Lower leg skin (tissue), 3 donors: ENCODE measurements around the gene FBXO5.

Experiments
- POLR2A ChIP-seq, 2 donors: fragments of 450-650 bp; IDR thresholded peaks; one replicate each; pipeline ENCODE4 v1.6.1; 2016 to 2017; ENCODE audit warnings: antibody characterized with exemption in 2 of 2, mild to moderate bottlenecking in 1 of 2, moderate library complexity in 1 of 2
- TF ChIP-seq, protein P1 (sequence below), 3 donors: fragments of 450-650 bp; IDR thresholded peaks; one replicate each; pipeline ENCODE4 v1.5.1; 2016; ENCODE audit warnings: antibody characterized with exemption in 3 of 3, mild to moderate bottlenecking in 3 of 3, moderate library complexity in 2 of 3

- TF ChIP-seq POLR2A (IDR thresholded peaks at IDR 0.05), result no peak
- TF ChIP-seq, protein P1, sequence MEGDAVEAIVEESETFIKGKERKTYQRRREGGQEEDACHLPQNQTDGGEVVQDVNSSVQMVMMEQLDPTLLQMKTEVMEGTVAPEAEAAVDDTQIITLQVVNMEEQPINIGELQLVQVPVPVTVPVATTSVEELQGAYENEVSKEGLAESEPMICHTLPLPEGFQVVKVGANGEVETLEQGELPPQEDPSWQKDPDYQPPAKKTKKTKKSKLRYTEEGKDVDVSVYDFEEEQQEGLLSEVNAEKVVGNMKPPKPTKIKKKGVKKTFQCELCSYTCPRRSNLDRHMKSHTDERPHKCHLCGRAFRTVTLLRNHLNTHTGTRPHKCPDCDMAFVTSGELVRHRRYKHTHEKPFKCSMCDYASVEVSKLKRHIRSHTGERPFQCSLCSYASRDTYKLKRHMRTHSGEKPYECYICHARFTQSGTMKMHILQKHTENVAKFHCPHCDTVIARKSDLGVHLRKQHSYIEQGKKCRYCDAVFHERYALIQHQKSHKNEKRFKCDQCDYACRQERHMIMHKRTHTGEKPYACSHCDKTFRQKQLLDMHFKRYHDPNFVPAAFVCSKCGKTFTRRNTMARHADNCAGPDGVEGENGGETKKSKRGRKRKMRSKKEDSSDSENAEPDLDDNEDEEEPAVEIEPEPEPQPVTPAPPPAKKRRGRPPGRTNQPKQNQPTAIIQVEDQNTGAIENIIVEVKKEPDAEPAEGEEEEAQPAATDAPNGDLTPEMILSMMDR (IDR thresholded peaks at IDR 0.05), result no peak
These were observed 28.4 kb downstream of the FBXO5 start for GRCh38 chr6:152954443-152954842.
